H9 (cell line): Measurements from ENCODE around the gene ZDHHC16. TPM values are rescaled to one million over a fixed set of nuclear protein-coding genes. Genes with fewer than 3 reads are reported as not detected.

Source experiments
- DNase-seq: peaks from one replicate; pipeline ENCODE4 v3.0.0-alpha.2; 2017
- H2AFZ ChIP-seq: one replicate; pipeline ENCODE4 v1.6.1; 2013; ENCODE audit warnings: mild to moderate bottlenecking, low read length, control low read depth, moderate library complexity
- H2AK5ac ChIP-seq: 2 replicates; pipeline ENCODE4 v1.6.1; 2013; ENCODE audit warnings: low read length, control low read depth, mixed read lengths; ENCODE audit not compliant: insufficient read length
- H2BK120ac ChIP-seq: one replicate; pipeline ENCODE4 v1.6.1; 2013; ENCODE audit warnings: low read depth, mild to moderate bottlenecking, low read length, control low read depth, inconsistent platforms; ENCODE audit not compliant: poor library complexity, severe bottlenecking
- H2BK12ac ChIP-seq: 2 replicates; pipeline ENCODE4 v1.6.1; 2013; ENCODE audit warnings: low read length, control low read depth, mixed read lengths, low read depth; ENCODE audit not compliant: insufficient read length
- H2BK15ac ChIP-seq: 2 replicates; pipeline ENCODE4 v1.6.1; 2013; ENCODE audit warnings: low read depth, low read length, control low read depth
- H2BK20ac ChIP-seq: one replicate; pipeline ENCODE4 v1.6.1; 2013; ENCODE audit warnings: low read depth, mild to moderate bottlenecking, low read length, control low read depth, inconsistent platforms; ENCODE audit not compliant: poor library complexity, severe bottlenecking
- H2BK5ac ChIP-seq: 2 replicates; pipeline ENCODE4 v1.6.1; 2013; ENCODE audit warnings: low read length, control low read depth, mixed read lengths; ENCODE audit not compliant: insufficient read length
- H3K14ac ChIP-seq: 2 replicates; pipeline ENCODE4 v1.6.1; 2013; ENCODE audit warnings: low read length, control low read depth; ENCODE audit not compliant: insufficient read depth
- H3K18ac ChIP-seq: 2 replicates; pipeline ENCODE4 v1.6.1; 2013; ENCODE audit warnings: low read depth, mild to moderate bottlenecking, mixed read lengths, low read length, control low read depth; ENCODE audit not compliant: insufficient read length
- H3K23ac ChIP-seq: 2 replicates; pipeline ENCODE4 v1.6.1; 2013; ENCODE audit warnings: low read length, control low read depth, mixed read lengths, low read depth; ENCODE audit not compliant: insufficient read length
- H3K23me2 ChIP-seq: 2 replicates; pipeline ENCODE4 v1.6.1; 2013; ENCODE audit warnings: low read depth, mild to moderate bottlenecking, mixed read lengths, low read length, control low read depth; ENCODE audit not compliant: insufficient read length, poor library complexity, severe bottlenecking
- H3K27ac ChIP-seq: 2 replicates; pipeline ENCODE4 v1.5.1; 2013; ENCODE audit warnings: low read length, control low read depth, mixed read lengths, low read depth; ENCODE audit not compliant: insufficient read length
- H3K27me3 ChIP-seq: 2 replicates; pipeline ENCODE4 v1.6.1; 2013; ENCODE audit warnings: low read length, control low read depth, inconsistent platforms; ENCODE audit not compliant: insufficient read depth
- H3K4ac ChIP-seq: 2 replicates; pipeline ENCODE4 v1.6.1; 2013; ENCODE audit warnings: low read depth, mild to moderate bottlenecking, control low read depth, inconsistent platforms, low read length, moderate library complexity
- H3K4me1 ChIP-seq: 2 replicates; pipeline ENCODE4 v1.6.1; 2013; ENCODE audit warnings: low read length, control low read depth, inconsistent platforms; ENCODE audit not compliant: insufficient read depth
- H3K4me2 ChIP-seq: 2 replicates; pipeline ENCODE4 v1.6.1; 2013; ENCODE audit warnings: low read length, control low read depth, mixed read lengths; ENCODE audit not compliant: insufficient read length, insufficient read depth
- H3K56ac ChIP-seq: 2 replicates; pipeline ENCODE4 v1.6.1; 2013; ENCODE audit warnings: low read depth, mild to moderate bottlenecking, mixed read lengths, low read length, control low read depth; ENCODE audit not compliant: insufficient read length
- H3K79me1 ChIP-seq: 2 replicates; pipeline ENCODE4 v1.6.1; 2013; ENCODE audit warnings: low read depth, mild to moderate bottlenecking, moderate library complexity, low read length, control low read depth, inconsistent platforms; ENCODE audit not compliant: insufficient read depth, poor library complexity, severe bottlenecking
- H3K79me2 ChIP-seq: 2 replicates; pipeline ENCODE4 v1.6.1; 2013; ENCODE audit warnings: low read length, control low read depth, inconsistent platforms; ENCODE audit not compliant: insufficient read depth
- H3K9ac ChIP-seq: 2 replicates; pipeline ENCODE4 v1.6.1; 2013; ENCODE audit warnings: low read length, control low read depth, mixed read lengths; ENCODE audit not compliant: insufficient read length; ENCODE audit errors: extremely low read depth
- H3K9me3 ChIP-seq: one replicate; pipeline ENCODE4 v1.6.1; 2013; ENCODE audit warnings: low read depth, low read length, inconsistent platforms; ENCODE audit not compliant: control insufficient read depth
- H3T11ph ChIP-seq: one replicate; pipeline ENCODE4 v1.6.1; 2013; ENCODE audit warnings: mild to moderate bottlenecking, low read length, control low read depth, inconsistent platforms
- H4K20me1 ChIP-seq: one replicate; pipeline ENCODE4 v1.6.1; 2013; ENCODE audit not compliant: control insufficient read depth, insufficient read length, insufficient read depth
- H4K5ac ChIP-seq: 2 replicates; pipeline ENCODE4 v1.6.1; 2013; ENCODE audit warnings: low read depth, mild to moderate bottlenecking, mixed read lengths, low read length, control low read depth; ENCODE audit not compliant: insufficient read length
- H4K8ac ChIP-seq: replicated peaks from 2 replicates; pipeline ENCODE4 v1.6.1; 2013; ENCODE audit warnings: low read length, control low read depth, mixed read lengths, low read depth; ENCODE audit not compliant: insufficient read length
- H4K91ac ChIP-seq: 2 replicates; pipeline ENCODE4 v1.6.1; 2013; ENCODE audit warnings: low read depth, mild to moderate bottlenecking, moderate library complexity, mixed read lengths, low read length, control low read depth; ENCODE audit not compliant: insufficient read length
- H3K27ac Mint-ChIP-seq, 3 experiments: 2 replicates in 2 of 3; 3 replicates in 1 of 3; pipeline ENCODE4 v1.8.0; 2020 to 2021; ENCODE audit warnings: mixed read lengths in 3 of 3, mild to moderate bottlenecking in 1 of 3, moderate library complexity in 1 of 3
- H3K27me3 Mint-ChIP-seq: 2 replicates; pipeline ENCODE4 v1.8.0; 2021; ENCODE audit warnings: low read depth, mild to moderate bottlenecking, moderate library complexity, mixed read lengths
- H3K36me3 Mint-ChIP-seq, 3 experiments: 2 replicates in 2 of 3; 3 replicates in 1 of 3; pipeline ENCODE4 v1.8.0; 2020 to 2021; ENCODE audit warnings: low read depth in 3 of 3, mixed read lengths in 3 of 3; ENCODE audit not compliant: insufficient read depth in 1 of 3
- H3K4me1 Mint-ChIP-seq, 2 experiments: 2 replicates each; pipeline ENCODE4 v1.8.0; 2020; ENCODE audit warnings: mixed read lengths in 2 of 2
- H3K4me3 Mint-ChIP-seq, 2 experiments: 2 replicates in 1 of 2; 3 replicates in 1 of 2; pipeline ENCODE4 v1.8.0; 2020 to 2021; ENCODE audit warnings: mild to moderate bottlenecking in 2 of 2, mixed read lengths in 2 of 2, moderate library complexity in 1 of 2
- H3K9me3 Mint-ChIP-seq, 2 experiments: 2 replicates in 1 of 2; 3 replicates in 1 of 2; pipeline ENCODE4 v1.8.0; 2020; ENCODE audit warnings: mild to moderate bottlenecking in 2 of 2, mixed read lengths in 2 of 2, moderate library complexity in 1 of 2
- CTCF ChIP-seq: fragments of 200-600 bp; sonication (generic); conservative IDR thresholded peaks from 3 replicates; pipeline ENCODE4 v1.8.0; 2021; ENCODE audit warnings: antibody characterized with exemption, mild to moderate bottlenecking
- WGBS: extraction: QIAGEN DNeasy Blood & Tissue Kit; methylation state at CpG from one replicate; pipeline ENCODE4 v1.1.7; 2013; ENCODE audit warnings: missing lambda C conversion rate, low lambda C conversion rate, mixed read lengths; ENCODE audit not compliant: insufficient read length; ENCODE audit errors: extremely low coverage; 5-methylcytosine and 5-hydroxymethylcytosine counted together
- total RNA-seq: library from RNA; stranded (reverse); gene quantifications from 2 replicates; pipeline ENCODE4 v1.2.1, GENCODE V29; 2021

The ZDHHC16 gene
- total RNA-seq, 1 experiment from 2014 or later: 45.4 TPM

DNA sequence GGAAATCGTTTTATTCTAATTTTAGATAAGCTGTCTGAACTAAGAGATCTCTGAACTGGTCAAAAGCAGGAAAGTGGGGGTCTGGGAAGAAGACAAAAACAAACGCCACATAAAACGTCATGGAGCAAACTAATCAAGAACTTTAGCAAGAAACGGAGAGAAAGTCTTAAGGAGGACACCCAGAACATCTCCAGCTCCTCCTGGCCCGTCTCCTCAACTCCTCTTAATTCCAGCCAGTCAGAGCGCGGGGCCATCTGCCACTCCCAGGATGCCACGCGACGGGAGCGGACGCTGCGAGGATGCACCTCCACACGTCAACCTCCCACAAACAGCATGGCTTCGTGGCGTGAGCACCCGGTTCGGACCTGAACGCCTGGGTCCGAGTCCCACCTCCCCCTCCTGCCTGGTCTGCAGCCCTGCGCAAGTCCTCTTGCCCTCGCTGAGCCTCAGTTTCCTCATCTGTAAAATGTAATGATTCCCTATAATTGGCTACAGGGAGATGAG, 51.6 kb downstream of the ZDHHC16 start:
- Mint-ChIP-seq H3K36me3 (peaks cover 0 to 6% (median 4%) of the 10 kb centered on the region in 3 experiments; a peak in 5 of 7 replicates), H3K9me3 (no peaks in the 10 kb centered on the region), H3K27ac (peak overlapping the region; percentile 94 to 99 (median 97)), H3K4me3 (peak overlapping the region; percentile 89), H3K4me1 (peaks cover 41 to 51% of the 10 kb centered on the region in 2 experiments), H3K27me3 (peaks cover 23% of the 10 kb centered on the region)
- no peak for TF ChIP-seq CTCF
- Histone ChIP-seq H2AFZ (no peak overlapping the region), H2BK20ac (no peak overlapping the region), H4K8ac (no peak overlapping the region), H3K4me2 (peak overlapping the region; percentile 97), H4K5ac (no peak overlapping the region), H3K79me2 (peaks cover 29% of the 10 kb centered on the region; the same call in 1 of the 2 replicates), H4K20me1 (no peaks in the 10 kb centered on the region), H2BK5ac (no peak overlapping the region), H2BK120ac (no peak overlapping the region), H3K4me1 (peaks cover 3% of the 10 kb centered on the region; the same call in 1 of the 2 replicates), H3T11ph (no peak overlapping the region), H2AK5ac (no peak overlapping the region), H3K23ac (no peak overlapping the region), H3K4ac (no peak overlapping the region), H4K91ac (no peak overlapping the region), H3K14ac (0 out of 2 replicates have a peak overlapping the region, but pooled peaks have one; percentile 1), H3K56ac (no peak overlapping the region), H3K27ac (peak overlapping the region; percentile 3), H3K9me3 (no peaks in the 10 kb centered on the region), H3K23me2 (peaks cover 14% of the 10 kb centered on the region), H3K9ac (peak overlapping the region; percentile 67), H2BK15ac (no peak overlapping the region), H3K27me3 (peaks cover 9% of the 10 kb centered on the region; the same call in 1 of the 2 replicates), H3K18ac (peak overlapping the region; percentile 5), H2BK12ac (no peak overlapping the region), H3K79me1 (peaks cover 2% of the 10 kb centered on the region)
- no CpG with 5 or more reads among the region's 22 CpGs for WGBS
- peak; percentile 72 for DNase-seq
